Stimulated activated CD8-positive, alpha-beta memory T cell treated with anti-CD3 and anti-CD28 coated beads, Interleukin-4, amount 100 ng/mL, for 1 hour (primary cell): ENCODE measurements around the gene DBF4.

ENCODE experiments used
- DNase-seq, 2 donors: peaks; one replicate each; pipeline ENCODE4 v3.0.0-alpha.2; 2020; ENCODE audit warnings: low read depth in 2 of 2, low spot score in 1 of 2

Gene DBF4

GRCh38 chr7:87948371-87948770 lies 72.1 kb downstream of the DBF4 start:
- DNase-seq, result no peak
